ENCODE data around the gene IMP4.

The IMP4 gene

DNA sequence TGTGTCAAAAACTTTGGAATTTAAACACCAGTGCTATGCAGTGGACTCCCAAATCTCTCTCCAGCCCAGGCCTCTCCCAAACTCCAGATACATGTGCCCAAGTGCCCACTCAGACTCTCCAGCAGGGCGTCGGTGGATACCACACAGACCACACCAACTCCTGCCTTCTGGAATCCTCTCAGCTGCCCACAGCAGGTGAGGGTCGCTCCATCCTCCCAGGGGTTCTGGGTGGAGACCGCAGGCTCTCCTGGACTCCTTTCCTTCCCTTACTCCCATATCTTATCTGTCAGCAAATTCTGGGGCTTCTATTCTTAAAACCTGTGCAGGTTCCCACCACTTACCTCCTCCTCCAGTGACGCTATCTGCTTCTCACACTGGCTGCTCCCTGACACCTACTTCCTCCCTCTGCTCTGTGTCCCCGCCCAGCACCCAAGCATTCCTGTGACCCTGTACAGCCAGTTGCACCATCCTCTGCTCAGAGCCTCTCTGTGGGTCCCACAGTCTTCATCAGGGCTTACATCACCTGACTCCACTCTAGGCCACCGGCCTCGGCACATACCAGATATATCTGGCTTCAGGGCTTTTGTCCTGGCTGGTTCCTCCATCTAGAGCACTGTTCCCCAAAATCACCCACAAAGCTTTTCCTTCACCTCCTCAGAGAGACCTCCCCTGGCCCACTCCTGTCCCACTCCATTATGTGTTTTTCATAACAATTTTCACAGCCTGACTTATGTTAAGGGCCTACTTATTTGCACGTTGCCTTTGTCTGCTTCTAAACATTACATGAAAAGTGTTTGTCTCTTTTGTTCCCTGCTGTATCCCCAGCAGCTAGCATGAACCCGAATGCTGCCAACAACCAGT is 2.6 kb upstream of the IMP4 start:
- Histone ChIP-seq H3K36me3 (ENCODE audit: control insufficient read depth, insufficient read depth, low read length) (peaks cover 5% of the 10 kb centered on the region), H3K9me3 (ENCODE audit: control insufficient read depth, low read length) (no peaks in the 10 kb centered on the region)

DNA sequence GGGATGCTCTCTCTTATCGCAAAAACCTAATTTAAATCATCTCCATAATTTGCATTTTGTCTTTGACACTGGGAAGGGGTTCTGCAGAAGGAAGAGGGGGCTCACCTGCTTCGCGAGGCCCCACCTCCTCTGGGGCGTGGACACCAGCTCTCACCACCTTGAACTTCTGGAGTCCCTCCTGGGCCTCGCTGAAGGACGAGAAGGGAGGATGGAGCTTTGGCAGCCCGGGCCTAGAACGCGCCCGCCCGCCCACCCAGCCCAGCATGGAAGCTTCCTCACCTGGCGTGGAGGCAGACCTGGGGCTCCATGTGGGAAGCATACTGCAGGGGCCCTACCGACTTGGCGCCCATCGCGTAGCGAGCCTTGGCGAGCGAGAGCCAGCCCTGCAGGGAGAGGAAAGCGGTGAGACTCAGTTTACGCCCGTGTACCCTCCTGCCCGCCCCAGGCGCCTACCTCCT is 1.1 kb upstream of the IMP4 start:
- peak overlapping the region; percentile 68 for H3K4me3 ChIP-seq (ENCODE audit: low read length)
- H3K9ac ChIP-seq (ENCODE audit: low read length), result peak overlapping the region; percentile 71
- H3K4me1 ChIP-seq (ENCODE audit: control insufficient read depth, insufficient read depth, low read length), result peaks cover 11% of the 10 kb centered on the region
- H3K36me3 ChIP-seq (ENCODE audit: control insufficient read depth, insufficient read depth, low read length), result peaks cover 17% of the 10 kb centered on the region
- H3K9me3 ChIP-seq (ENCODE audit: control insufficient read depth, low read length), result no peaks in the 10 kb centered on the region
- H3K27me3 ChIP-seq (ENCODE audit: control insufficient read depth, insufficient read depth, low read length), result no peaks in the 10 kb centered on the region

More for the DNA sequence above, 2.6 kb upstream of the IMP4 start:
- Histone ChIP-seq H3K9ac (ENCODE audit: low read length) (no peak overlapping the region), H3K4me1 (ENCODE audit: control insufficient read depth, insufficient read depth, low read length) (peaks cover 11% of the 10 kb centered on the region), H3K27me3 (ENCODE audit: control insufficient read depth, insufficient read depth, low read length) (no peaks in the 10 kb centered on the region), H3K4me3 (ENCODE audit: low read length) (no peak overlapping the region)

GRCh38 chr2:130342020-130342532 is 621 bp upstream of the IMP4 start:
- H3K9ac ChIP-seq (ENCODE audit: low read length), result peak overlapping the region; percentile 71
- H3K36me3 ChIP-seq (ENCODE audit: control insufficient read depth, insufficient read depth, low read length), result peaks cover 19% of the 10 kb centered on the region
- H3K27me3 ChIP-seq (ENCODE audit: control insufficient read depth, insufficient read depth, low read length), result no peaks in the 10 kb centered on the region

GRCh38 chr2:130344578-130344977 is 1.9 kb downstream of the IMP4 start:
- Histone ChIP-seq H3K27me3 (ENCODE audit: control insufficient read depth, insufficient read depth, low read length) (no peaks in the 10 kb centered on the region), H3K9ac (ENCODE audit: low read length) (no peak overlapping the region), H3K4me1 (ENCODE audit: control insufficient read depth, insufficient read depth, low read length) (peaks cover 7% of the 10 kb centered on the region), H3K4me3 (ENCODE audit: low read length) (no peak overlapping the region), H3K36me3 (ENCODE audit: control insufficient read depth, insufficient read depth, low read length) (peaks cover 19% of the 10 kb centered on the region), H3K9me3 (ENCODE audit: control insufficient read depth, low read length) (no peaks in the 10 kb centered on the region)

More at GRCh38 chr2:130342020-130342532, 621 bp upstream of the IMP4 start:
- peaks cover 11% of the 10 kb centered on the region for H3K4me1 ChIP-seq (ENCODE audit: control insufficient read depth, insufficient read depth, low read length)
- H3K4me3 ChIP-seq (ENCODE audit: low read length), result peak overlapping the region; percentile 68
- no peaks in the 10 kb centered on the region for H3K9me3 ChIP-seq (ENCODE audit: control insufficient read depth, low read length)

DNA sequence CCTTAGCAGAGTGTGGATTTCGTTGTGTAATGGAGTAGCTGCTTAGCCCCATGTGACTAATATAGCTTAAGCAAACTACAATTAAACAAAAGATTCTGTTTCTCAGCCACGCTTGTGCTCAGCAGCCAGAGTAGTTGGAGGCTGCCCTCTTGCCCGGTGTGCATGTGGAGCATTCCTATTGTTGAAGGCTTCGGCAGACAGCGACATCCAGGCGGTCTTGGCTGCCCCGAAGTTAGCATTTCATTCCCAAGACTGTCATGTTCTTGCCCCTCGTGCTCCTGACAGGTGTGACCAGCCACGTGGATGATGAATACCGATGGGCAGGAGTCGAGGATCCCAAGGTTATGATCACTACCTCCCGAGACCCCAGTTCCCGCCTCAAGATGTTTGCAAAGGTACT is 2.4 kb downstream of the IMP4 start:
- Histone ChIP-seq H3K9me3 (ENCODE audit: control insufficient read depth, low read length) (no peaks in the 10 kb centered on the region), H3K27me3 (ENCODE audit: control insufficient read depth, insufficient read depth, low read length) (no peaks in the 10 kb centered on the region), H3K36me3 (ENCODE audit: control insufficient read depth, insufficient read depth, low read length) (peaks cover 19% of the 10 kb centered on the region), H3K4me1 (ENCODE audit: control insufficient read depth, insufficient read depth, low read length) (peaks cover 7% of the 10 kb centered on the region), H3K9ac (ENCODE audit: low read length) (no peak overlapping the region), H3K4me3 (ENCODE audit: low read length) (no peak overlapping the region)

GRCh38 chr2:130345611-130346010 is 2.9 kb downstream of the IMP4 start:
- Histone ChIP-seq H3K9ac (ENCODE audit: low read length) (no peak overlapping the region), H3K27me3 (ENCODE audit: control insufficient read depth, insufficient read depth, low read length) (no peaks in the 10 kb centered on the region), H3K4me3 (ENCODE audit: low read length) (no peak overlapping the region), H3K36me3 (ENCODE audit: control insufficient read depth, insufficient read depth, low read length) (peaks cover 19% of the 10 kb centered on the region), H3K4me1 (ENCODE audit: control insufficient read depth, insufficient read depth, low read length) (peaks cover 7% of the 10 kb centered on the region), H3K9me3 (ENCODE audit: control insufficient read depth, low read length) (no peaks in the 10 kb centered on the region)

DNA sequence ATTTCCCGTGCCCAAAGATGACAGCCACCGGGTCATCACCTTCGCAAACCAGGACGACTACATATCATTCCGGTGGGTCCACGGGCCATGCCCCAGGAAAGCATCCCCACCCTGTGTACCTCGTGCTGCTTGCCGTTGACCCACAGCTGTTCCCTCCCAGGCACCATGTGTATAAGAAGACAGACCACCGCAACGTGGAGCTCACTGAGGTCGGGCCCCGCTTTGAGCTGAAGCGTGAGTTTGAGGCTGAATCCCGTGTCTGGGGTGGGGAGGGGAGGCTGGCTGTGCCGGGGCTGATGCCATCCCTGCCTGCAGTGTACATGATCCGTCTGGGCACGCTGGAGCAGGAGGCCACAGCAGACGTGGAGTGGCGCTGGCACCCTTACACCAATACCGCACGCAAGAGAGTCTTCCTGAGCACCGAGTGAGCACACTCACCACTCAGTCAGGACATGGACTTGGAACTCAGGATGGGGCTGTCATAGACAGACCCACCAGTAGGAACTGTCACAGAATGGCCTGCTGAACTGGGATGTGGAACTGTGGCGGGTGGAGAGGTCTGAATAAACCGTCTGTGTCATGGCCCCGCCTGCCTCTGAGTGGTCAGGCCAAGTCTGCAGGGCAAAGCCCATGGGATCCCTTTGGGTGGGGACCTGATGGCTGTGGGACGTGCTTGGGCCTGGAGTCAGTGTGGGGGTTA is 3.5 kb downstream of the IMP4 start:
- no peaks in the 10 kb centered on the region for H3K9me3 ChIP-seq (ENCODE audit: control insufficient read depth, low read length)
- H3K4me1 ChIP-seq (ENCODE audit: control insufficient read depth, insufficient read depth, low read length), result peaks cover 7% of the 10 kb centered on the region
- H3K9ac ChIP-seq (ENCODE audit: low read length), result no peak overlapping the region
- H3K4me3 ChIP-seq (ENCODE audit: low read length), result no peak overlapping the region
- peaks cover 19% of the 10 kb centered on the region for H3K36me3 ChIP-seq (ENCODE audit: control insufficient read depth, insufficient read depth, low read length)
- no peaks in the 10 kb centered on the region for H3K27me3 ChIP-seq (ENCODE audit: control insufficient read depth, insufficient read depth, low read length)

DNA sequence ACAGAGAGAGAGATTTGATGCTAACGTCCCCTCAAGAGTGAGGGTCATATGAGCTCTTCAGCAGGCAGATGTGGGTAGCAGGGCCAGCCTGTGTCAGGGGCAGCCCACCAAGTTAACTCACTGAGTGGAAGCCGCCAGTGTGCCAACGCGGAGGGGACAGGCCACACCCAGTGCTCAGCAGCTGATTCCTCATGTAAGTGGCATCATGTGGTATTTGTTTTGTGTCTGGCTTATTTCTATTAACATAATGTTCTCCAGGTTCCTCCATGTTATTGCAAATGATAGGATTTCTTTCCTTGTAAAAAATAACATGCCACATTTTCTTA is 4.0 kb downstream of the IMP4 start:
- Histone ChIP-seq H3K4me3 (ENCODE audit: low read length) (no peak overlapping the region), H3K9ac (ENCODE audit: low read length) (no peak overlapping the region), H3K27me3 (ENCODE audit: control insufficient read depth, insufficient read depth, low read length) (no peaks in the 10 kb centered on the region), H3K36me3 (ENCODE audit: control insufficient read depth, insufficient read depth, low read length) (peaks cover 19% of the 10 kb centered on the region), H3K4me1 (ENCODE audit: control insufficient read depth, insufficient read depth, low read length) (peaks cover 7% of the 10 kb centered on the region), H3K9me3 (ENCODE audit: control insufficient read depth, low read length) (no peaks in the 10 kb centered on the region)

DNA sequence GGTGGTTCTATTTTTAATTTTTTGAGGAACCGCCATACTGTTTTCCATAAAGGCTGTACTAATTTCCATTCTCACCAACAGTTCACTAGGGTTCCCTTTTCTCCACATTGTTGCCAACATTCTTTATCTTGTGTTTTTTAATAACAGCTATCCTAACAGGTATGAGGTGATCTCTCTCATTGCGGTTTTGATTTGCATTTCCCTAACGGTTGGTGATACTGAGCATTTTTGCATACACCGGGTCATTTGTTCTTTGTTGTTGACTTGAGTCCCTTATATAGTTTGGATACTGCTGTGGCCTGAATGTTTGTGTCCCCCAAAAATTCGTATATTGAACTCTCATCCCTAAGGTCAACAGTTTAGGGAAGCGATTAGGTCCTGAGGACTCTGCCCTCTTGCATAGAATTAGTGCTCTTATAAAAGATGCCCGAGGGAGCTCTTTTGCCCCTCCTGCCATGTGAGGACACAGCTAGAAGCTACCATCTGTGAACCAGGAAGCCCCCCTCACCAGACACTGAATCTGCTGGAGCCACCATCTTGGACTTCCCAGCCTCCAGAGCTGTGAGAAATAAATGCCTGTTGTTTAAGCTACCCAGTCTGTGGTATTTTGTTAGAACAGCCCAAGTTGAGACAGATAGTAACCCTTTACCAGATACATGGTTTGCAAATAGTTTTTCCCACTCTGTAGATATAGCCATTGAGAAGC is 4.7 kb downstream of the IMP4 start:
- H3K4me3 ChIP-seq (ENCODE audit: low read length), result no peak overlapping the region
- no peaks in the 10 kb centered on the region for H3K9me3 ChIP-seq (ENCODE audit: control insufficient read depth, low read length)
- no peaks in the 10 kb centered on the region for H3K27me3 ChIP-seq (ENCODE audit: control insufficient read depth, insufficient read depth, low read length)
- H3K4me1 ChIP-seq (ENCODE audit: control insufficient read depth, insufficient read depth, low read length), result peaks cover 7% of the 10 kb centered on the region
- peaks cover 19% of the 10 kb centered on the region for H3K36me3 ChIP-seq (ENCODE audit: control insufficient read depth, insufficient read depth, low read length)
- H3K9ac ChIP-seq (ENCODE audit: low read length), result no peak overlapping the region

- no peaks in the 10 kb centered on the region for H3K27me3 ChIP-seq (ENCODE audit: control insufficient read depth, insufficient read depth, low read length)
- H3K9ac ChIP-seq (ENCODE audit: low read length), result no peak overlapping the region
- peaks cover 19% of the 10 kb centered on the region for H3K36me3 ChIP-seq (ENCODE audit: control insufficient read depth, insufficient read depth, low read length)
- peaks cover 10% of the 10 kb centered on the region for H3K4me1 ChIP-seq (ENCODE audit: control insufficient read depth, insufficient read depth, low read length)
- H3K9me3 ChIP-seq (ENCODE audit: control insufficient read depth, low read length), result no peaks in the 10 kb centered on the region
- H3K4me3 ChIP-seq (ENCODE audit: low read length), result no peak overlapping the region
Measured at GRCh38 chr2:130349174-130349573, 6.5 kb downstream of the IMP4 start.

- no peaks in the 10 kb centered on the region for H3K27me3 ChIP-seq (ENCODE audit: control insufficient read depth, insufficient read depth, low read length)
- no peak overlapping the region for H3K4me3 ChIP-seq (ENCODE audit: low read length)
- peaks cover 17% of the 10 kb centered on the region for H3K4me1 ChIP-seq (ENCODE audit: control insufficient read depth, insufficient read depth, low read length)
- peaks cover 1% of the 10 kb centered on the region for H3K36me3 ChIP-seq (ENCODE audit: control insufficient read depth, insufficient read depth, low read length)
- no peaks in the 10 kb centered on the region for H3K9me3 ChIP-seq (ENCODE audit: control insufficient read depth, low read length)
- no peak overlapping the region for H3K9ac ChIP-seq (ENCODE audit: low read length)
Measured at GRCh38 chr2:130351711-130352110, 9.0 kb downstream of the IMP4 start.

- Histone ChIP-seq H3K9ac (ENCODE audit: low read length) (no peak overlapping the region), H3K9me3 (ENCODE audit: control insufficient read depth, low read length) (no peaks in the 10 kb centered on the region), H3K4me1 (ENCODE audit: control insufficient read depth, insufficient read depth, low read length) (peaks cover 17% of the 10 kb centered on the region), H3K36me3 (ENCODE audit: control insufficient read depth, insufficient read depth, low read length) (no peaks in the 10 kb centered on the region), H3K4me3 (ENCODE audit: low read length) (no peak overlapping the region), H3K27me3 (ENCODE audit: control insufficient read depth, insufficient read depth, low read length) (no peaks in the 10 kb centered on the region)
Measured at GRCh38 chr2:130352237-130352636, 9.5 kb downstream of the IMP4 start.
